ENCODE results near the gene EXOC4.

Gene EXOC4

GRCh38 chr7:134022286-134022911, 769.5 kb downstream of the EXOC4 start:
- DNase-seq, result no peak

GRCh38 chr7:134024739-134025138, 771.9 kb downstream of the EXOC4 start:
- DNase-seq, result no peak

GRCh38 chr7:134028853-134029252, 776.0 kb downstream of the EXOC4 start:
- no peak for DNase-seq

GRCh38 chr7:134029743-134030142, 776.9 kb downstream of the EXOC4 start:
- DNase-seq, result no peak

- no peak for DNase-seq
Measured at GRCh38 chr7:134030460-134030865, 777.6 kb downstream of the EXOC4 start.

- no peak for DNase-seq
Measured at GRCh38 chr7:134031835-134032617, 779.1 kb downstream of the EXOC4 start.

- no peak for DNase-seq
Measured at GRCh38 chr7:134034652-134035051, 781.8 kb downstream of the EXOC4 start.

GRCh38 chr7:134037991-134038390, 785.1 kb downstream of the EXOC4 start:
- DNase-seq, result no peak

GRCh38 chr7:134040988-134041387, 788.1 kb downstream of the EXOC4 start:
- no peak for DNase-seq

- DNase-seq, result no peak
Measured at GRCh38 chr7:134041477-134041876, 788.6 kb downstream of the EXOC4 start.

GRCh38 chr7:134042307-134042706, 789.4 kb downstream of the EXOC4 start:
- no peak for DNase-seq

GRCh38 chr7:134044682-134045081, 791.8 kb downstream of the EXOC4 start:
- DNase-seq, result no peak

GRCh38 chr7:134045716-134046115, 792.8 kb downstream of the EXOC4 start:
- no peak for DNase-seq

GRCh38 chr7:134046594-134047128, 793.8 kb downstream of the EXOC4 start:
- no peak for DNase-seq

GRCh38 chr7:134047675-134048074, 794.8 kb downstream of the EXOC4 start:
- no peak for DNase-seq

- DNase-seq, result no peak
Measured at GRCh38 chr7:134048166-134048565, 795.3 kb downstream of the EXOC4 start.

- DNase-seq, result no peak
Measured at GRCh38 chr7:134051020-134051419, 798.1 kb downstream of the EXOC4 start.

- DNase-seq, result no peak
Measured at GRCh38 chr7:134056816-134057215, 803.9 kb downstream of the EXOC4 start.

- DNase-seq, result no peak
Measured at GRCh38 chr7:134058521-134058920, 805.6 kb downstream of the EXOC4 start.

- DNase-seq, result no peak
Measured at GRCh38 chr7:134058980-134059379, 806.1 kb downstream of the EXOC4 start.

GRCh38 chr7:134059921-134060320, 807.0 kb downstream of the EXOC4 start:
- DNase-seq, result no peak

- no peak for DNase-seq
Measured at GRCh38 chr7:134060874-134061273, 808.0 kb downstream of the EXOC4 start.

GRCh38 chr7:134062460-134062859, 809.6 kb downstream of the EXOC4 start:
- no peak for DNase-seq

GRCh38 chr7:134065415-134065814, 812.5 kb downstream of the EXOC4 start:
- DNase-seq, result no peak

Data from CD4-positive, alpha-beta T cell treated with Interleukin-4 for 4 hours (primary cell).